HL-60 (cell line): ENCODE results near the gene ADAMTS2.

Source experiments
- GABPA ChIP-seq: IDR thresholded peaks from 2 replicates; pipeline ENCODE4 v1.6.1; 2012; ENCODE audit warnings: low read depth
- POLR2AphosphoS5 ChIP-seq: IDR thresholded peaks from 2 replicates; pipeline ENCODE4 v1.6.1; 2012; ENCODE audit warnings: low read depth
- SPI1 ChIP-seq: IDR thresholded peaks from 2 replicates; pipeline ENCODE4 v1.6.1; 2012; ENCODE audit warnings: low read depth, mild to moderate bottlenecking, borderline replicate concordance
- TF ChIP-seq, protein P1 (sequence below): IDR thresholded peaks from one replicate; pipeline ENCODE4 v1.5.1; 2011; ENCODE audit warnings: low read length, control low read depth, inconsistent platforms; ENCODE audit not compliant: insufficient read depth
- TF ChIP-seq, protein P2 (sequence below): IDR thresholded peaks from 2 replicates; pipeline ENCODE4 v1.6.1; 2012; ENCODE audit warnings: low read depth; ENCODE audit not compliant: insufficient replicate concordance

DNA sequence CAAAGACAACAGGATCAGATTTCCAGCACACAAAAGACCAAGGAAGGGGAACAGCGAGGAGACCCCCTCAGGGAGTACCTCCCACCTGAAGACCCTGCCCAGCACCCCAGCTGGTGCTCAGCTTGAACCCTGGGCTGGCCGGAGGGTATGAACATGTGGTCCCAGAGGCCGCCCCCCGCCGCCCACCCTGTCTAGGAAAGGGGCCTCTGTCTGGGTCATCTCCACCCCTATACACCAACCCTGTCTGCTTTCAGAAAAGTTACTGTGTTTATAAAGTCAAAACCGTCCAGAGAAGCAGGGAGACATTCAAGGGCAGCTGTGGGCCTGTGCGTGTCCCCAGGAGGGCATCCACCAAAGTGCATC is 72.2 kb downstream of the ADAMTS2 start:
- TF ChIP-seq, protein P1, sequence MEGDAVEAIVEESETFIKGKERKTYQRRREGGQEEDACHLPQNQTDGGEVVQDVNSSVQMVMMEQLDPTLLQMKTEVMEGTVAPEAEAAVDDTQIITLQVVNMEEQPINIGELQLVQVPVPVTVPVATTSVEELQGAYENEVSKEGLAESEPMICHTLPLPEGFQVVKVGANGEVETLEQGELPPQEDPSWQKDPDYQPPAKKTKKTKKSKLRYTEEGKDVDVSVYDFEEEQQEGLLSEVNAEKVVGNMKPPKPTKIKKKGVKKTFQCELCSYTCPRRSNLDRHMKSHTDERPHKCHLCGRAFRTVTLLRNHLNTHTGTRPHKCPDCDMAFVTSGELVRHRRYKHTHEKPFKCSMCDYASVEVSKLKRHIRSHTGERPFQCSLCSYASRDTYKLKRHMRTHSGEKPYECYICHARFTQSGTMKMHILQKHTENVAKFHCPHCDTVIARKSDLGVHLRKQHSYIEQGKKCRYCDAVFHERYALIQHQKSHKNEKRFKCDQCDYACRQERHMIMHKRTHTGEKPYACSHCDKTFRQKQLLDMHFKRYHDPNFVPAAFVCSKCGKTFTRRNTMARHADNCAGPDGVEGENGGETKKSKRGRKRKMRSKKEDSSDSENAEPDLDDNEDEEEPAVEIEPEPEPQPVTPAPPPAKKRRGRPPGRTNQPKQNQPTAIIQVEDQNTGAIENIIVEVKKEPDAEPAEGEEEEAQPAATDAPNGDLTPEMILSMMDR: no peak
- TF ChIP-seq, protein P2, sequence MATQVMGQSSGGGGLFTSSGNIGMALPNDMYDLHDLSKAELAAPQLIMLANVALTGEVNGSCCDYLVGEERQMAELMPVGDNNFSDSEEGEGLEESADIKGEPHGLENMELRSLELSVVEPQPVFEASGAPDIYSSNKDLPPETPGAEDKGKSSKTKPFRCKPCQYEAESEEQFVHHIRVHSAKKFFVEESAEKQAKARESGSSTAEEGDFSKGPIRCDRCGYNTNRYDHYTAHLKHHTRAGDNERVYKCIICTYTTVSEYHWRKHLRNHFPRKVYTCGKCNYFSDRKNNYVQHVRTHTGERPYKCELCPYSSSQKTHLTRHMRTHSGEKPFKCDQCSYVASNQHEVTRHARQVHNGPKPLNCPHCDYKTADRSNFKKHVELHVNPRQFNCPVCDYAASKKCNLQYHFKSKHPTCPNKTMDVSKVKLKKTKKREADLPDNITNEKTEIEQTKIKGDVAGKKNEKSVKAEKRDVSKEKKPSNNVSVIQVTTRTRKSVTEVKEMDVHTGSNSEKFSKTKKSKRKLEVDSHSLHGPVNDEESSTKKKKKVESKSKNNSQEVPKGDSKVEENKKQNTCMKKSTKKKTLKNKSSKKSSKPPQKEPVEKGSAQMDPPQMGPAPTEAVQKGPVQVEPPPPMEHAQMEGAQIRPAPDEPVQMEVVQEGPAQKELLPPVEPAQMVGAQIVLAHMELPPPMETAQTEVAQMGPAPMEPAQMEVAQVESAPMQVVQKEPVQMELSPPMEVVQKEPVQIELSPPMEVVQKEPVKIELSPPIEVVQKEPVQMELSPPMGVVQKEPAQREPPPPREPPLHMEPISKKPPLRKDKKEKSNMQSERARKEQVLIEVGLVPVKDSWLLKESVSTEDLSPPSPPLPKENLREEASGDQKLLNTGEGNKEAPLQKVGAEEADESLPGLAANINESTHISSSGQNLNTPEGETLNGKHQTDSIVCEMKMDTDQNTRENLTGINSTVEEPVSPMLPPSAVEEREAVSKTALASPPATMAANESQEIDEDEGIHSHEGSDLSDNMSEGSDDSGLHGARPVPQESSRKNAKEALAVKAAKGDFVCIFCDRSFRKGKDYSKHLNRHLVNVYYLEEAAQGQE: no peak
- no peak for TF ChIP-seq POLR2AphosphoS5
- no peak for TF ChIP-seq GABPA
- no peak for TF ChIP-seq SPI1
